ENCODE data around the gene NMNAT3. TPM values are rescaled to one million over a fixed set of nuclear protein-coding genes. Genes with fewer than 3 reads are reported as not detected.

The NMNAT3 gene
- total RNA-seq, 1 experiment from 2014 or later = 73.6 TPM

- in situ Hi-C loops (cut with HindIII; ENCODE audit: low pct_unique_long_range_greater_than_20kb, low sequenced_read_pairs) = no loop called here
- no peak for DNase-seq (ENCODE audit: low read depth)
Measured at GRCh38 chr3:139679220-139679775, 1.5 kb upstream of the NMNAT3 start.

GRCh38 chr3:139676632-139677387 is 962 bp downstream of the NMNAT3 start:
- DNase-seq (ENCODE audit: low read depth) = no peak
- in situ Hi-C loops (cut with HindIII; ENCODE audit: low pct_unique_long_range_greater_than_20kb, low sequenced_read_pairs) = no loop called here

DNA sequence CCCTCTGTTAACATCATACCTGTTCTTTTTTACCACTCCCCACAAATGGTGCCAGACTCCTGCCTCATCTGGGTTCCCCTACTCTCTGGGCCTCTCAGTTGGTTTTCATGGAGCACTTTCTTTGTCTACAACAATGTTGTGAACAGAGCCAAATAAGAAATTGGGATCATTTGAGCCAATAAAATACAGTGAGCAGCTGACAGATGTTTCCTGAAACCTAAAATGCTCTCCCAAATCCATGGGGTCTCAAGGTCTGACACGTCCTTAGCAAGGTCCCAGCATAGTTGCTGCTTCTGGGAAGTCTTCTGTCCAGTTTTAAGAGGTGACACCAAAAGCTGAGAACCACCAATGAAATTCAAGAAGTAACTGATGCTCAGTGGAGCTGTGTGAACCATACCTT is 1.7 kb downstream of the NMNAT3 start:
- no peak for DNase-seq (ENCODE audit: low read depth)
- in situ Hi-C loops (cut with HindIII; ENCODE audit: low pct_unique_long_range_greater_than_20kb, low sequenced_read_pairs) = no loop called here

- no peak for DNase-seq (ENCODE audit: low read depth)
- in situ Hi-C loops (cut with HindIII; ENCODE audit: low pct_unique_long_range_greater_than_20kb, low sequenced_read_pairs) = no loop called here
Measured at GRCh38 chr3:139675327-139675726, 2.4 kb downstream of the NMNAT3 start.

- in situ Hi-C loops (cut with HindIII; ENCODE audit: low pct_unique_long_range_greater_than_20kb, low sequenced_read_pairs) = no loop called here
- DNase-seq (ENCODE audit: low read depth) = no peak
Measured at GRCh38 chr3:139674571-139675260, 3.1 kb downstream of the NMNAT3 start.

DNA sequence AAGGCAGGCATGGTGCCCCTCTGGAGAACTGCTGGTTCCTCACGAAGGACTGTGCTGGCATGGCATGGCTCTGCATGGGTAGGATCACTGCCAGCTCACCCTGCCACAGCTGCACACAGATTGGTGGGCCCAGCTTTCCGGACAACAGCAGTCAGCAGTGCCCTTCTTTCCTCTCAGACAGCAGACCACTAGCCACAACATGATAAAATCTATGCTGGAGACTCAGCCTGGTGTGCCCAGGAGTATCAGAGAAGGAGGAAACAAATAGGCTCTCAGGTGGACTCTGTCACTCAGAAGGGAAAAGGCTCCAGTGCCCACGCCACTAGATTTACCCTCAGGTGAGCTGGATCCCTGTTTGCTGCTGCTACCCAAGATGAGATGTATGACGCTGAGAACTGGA is 4.9 kb downstream of the NMNAT3 start:
- in situ Hi-C loops (cut with HindIII; ENCODE audit: low pct_unique_long_range_greater_than_20kb, low sequenced_read_pairs) = no loop called here
- no peak for DNase-seq (ENCODE audit: low read depth)

- in situ Hi-C loops (cut with HindIII; ENCODE audit: low pct_unique_long_range_greater_than_20kb, low sequenced_read_pairs) = no loop called here
- no peak for DNase-seq (ENCODE audit: low read depth)
Measured at GRCh38 chr3:139671863-139672646, 5.7 kb downstream of the NMNAT3 start.

DNA sequence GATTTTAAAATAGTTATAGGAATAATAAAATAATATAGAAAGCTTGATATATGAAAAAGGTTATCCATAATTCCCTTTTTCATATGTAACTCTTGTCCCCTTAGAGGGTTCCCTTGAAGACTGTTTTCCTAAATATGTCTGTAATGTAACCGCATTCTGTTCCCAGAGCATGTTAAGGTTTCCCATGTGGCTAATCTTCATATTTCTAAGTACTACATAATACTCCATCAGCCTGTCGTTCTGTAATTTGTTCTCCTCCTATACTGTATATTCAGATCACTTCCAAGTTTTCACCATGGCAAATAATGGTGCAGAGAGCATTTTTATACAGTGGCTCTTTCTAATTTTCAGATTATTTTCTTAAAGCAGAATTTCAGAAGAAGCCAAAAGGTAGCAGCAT is 6.7 kb downstream of the NMNAT3 start:
- in situ Hi-C loops (cut with HindIII; ENCODE audit: low pct_unique_long_range_greater_than_20kb, low sequenced_read_pairs) = no loop called here
- no peak for DNase-seq (ENCODE audit: low read depth)

DNA sequence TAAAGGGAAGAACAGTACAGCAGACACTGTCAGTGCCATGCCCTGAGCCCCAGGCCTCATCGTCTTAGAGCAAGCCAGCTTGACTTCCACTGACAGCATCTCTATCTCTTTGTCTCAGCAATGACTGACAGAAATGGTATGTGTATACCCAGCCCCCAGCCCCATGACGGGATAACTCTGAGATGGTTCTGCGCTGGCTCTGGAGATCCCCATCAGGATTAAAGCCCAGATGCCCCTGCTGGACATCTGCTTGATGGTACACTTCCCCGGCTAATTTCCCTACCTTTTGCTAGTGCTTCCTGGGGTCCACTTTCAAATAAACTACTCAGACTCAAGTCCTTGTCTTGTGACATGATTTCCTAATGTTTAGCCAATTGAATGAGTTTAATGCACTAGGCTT is 7.6 kb downstream of the NMNAT3 start:
- in situ Hi-C loops (cut with HindIII; ENCODE audit: low pct_unique_long_range_greater_than_20kb, low sequenced_read_pairs) = no loop called here
- DNase-seq (ENCODE audit: low read depth) = no peak

GRCh38 chr3:139668332-139668731 is 9.4 kb downstream of the NMNAT3 start:
- in situ Hi-C loops (cut with HindIII; ENCODE audit: low pct_unique_long_range_greater_than_20kb, low sequenced_read_pairs) = no loop called here
- no peak for DNase-seq (ENCODE audit: low read depth)

- in situ Hi-C loops (cut with HindIII; ENCODE audit: low pct_unique_long_range_greater_than_20kb, low sequenced_read_pairs) = no loop called here
Measured at GRCh38 chr3:139664958-139665357, 12.8 kb downstream of the NMNAT3 start.

GRCh38 chr3:139660269-139660668 is 17.5 kb downstream of the NMNAT3 start:
- DNase-seq (ENCODE audit: low read depth) = no peak
- in situ Hi-C loops (cut with HindIII; ENCODE audit: low pct_unique_long_range_greater_than_20kb, low sequenced_read_pairs) = no loop called here

More at GRCh38 chr3:139664958-139665357, 12.8 kb downstream of the NMNAT3 start:
- DNase-seq (ENCODE audit: low read depth) = no peak

DNA sequence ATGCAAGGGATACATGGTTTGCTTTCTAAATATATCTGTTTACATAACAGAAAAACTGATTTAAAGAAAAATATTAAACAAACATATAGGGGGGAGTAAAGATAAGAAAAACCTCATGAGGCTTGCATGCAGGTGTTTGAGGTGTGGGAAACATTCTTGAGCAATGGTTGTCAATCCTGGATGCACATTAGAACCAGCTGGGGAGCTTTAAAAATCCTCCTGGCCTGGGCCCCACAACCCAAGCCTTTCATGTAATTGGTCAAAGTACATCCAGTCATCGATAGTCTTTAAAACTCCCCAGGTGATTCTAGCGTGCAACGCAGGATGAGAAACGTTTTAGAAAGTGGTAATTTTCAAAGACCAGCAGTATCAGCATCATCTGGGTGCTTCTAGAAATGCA is 18.3 kb downstream of the NMNAT3 start:
- DNase-seq (ENCODE audit: low read depth) = no peak
- in situ Hi-C loops (cut with HindIII; ENCODE audit: low pct_unique_long_range_greater_than_20kb, low sequenced_read_pairs) = no loop called here

DNA sequence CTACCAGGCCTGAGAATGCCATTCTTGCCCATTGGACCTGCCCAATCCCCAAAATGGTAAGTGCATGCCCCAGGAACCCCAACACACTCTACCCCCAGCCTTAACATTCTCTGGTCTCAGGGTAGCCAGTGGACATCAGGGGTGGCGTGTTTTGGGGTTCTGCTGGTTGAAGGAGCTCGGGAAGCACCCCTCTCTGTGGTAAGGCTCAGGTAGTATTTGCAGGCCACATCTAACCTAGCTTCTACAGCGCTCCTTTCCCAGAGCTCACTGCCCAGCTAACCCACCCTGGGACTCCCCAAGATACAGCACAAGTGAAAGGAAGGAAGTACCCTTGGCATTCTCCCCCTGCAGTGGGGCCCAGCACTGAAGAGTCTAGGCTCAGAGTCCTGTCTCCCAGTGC is 19.8 kb downstream of the NMNAT3 start:
- no peak for DNase-seq (ENCODE audit: low read depth)
- in situ Hi-C loops (cut with HindIII; ENCODE audit: low pct_unique_long_range_greater_than_20kb, low sequenced_read_pairs) = no loop called here

GRCh38 chr3:139657434-139657833 is 20.3 kb downstream of the NMNAT3 start:
- in situ Hi-C loops (cut with HindIII; ENCODE audit: low pct_unique_long_range_greater_than_20kb, low sequenced_read_pairs) = no loop called here
- no peak for DNase-seq (ENCODE audit: low read depth)

DNA sequence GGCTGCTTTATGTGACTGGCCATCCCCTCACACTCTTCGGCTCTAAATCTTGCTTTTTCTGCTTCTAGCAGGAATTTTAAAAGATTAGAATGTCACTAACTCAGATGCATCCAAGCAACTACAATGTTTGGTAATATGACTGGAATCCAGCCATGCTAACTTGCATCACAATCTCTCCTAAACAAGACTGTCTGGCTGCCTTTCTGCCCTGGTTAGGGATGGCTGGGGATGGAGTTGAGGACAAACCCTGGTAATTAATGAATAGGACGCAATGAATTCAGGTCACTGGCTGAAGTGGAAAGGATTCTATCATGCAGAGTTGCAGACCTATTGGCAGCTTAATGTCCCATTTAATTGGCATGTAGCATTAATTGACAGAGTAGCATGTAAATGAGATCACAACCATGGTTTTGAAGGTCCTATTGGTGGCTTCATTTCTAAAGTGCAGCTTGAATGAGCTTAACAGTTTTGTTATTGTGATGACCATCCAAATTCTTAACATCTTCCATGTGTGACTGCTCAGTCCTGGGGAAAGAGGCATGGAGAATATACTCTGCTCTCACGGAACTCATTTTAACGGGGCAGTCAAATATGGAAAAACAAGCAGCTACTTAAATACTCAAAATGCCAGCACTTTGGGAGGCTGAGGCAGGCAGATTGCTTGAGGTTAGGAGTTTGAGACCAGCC is 21.7 kb downstream of the NMNAT3 start:
- DNase-seq (ENCODE audit: low read depth) = no peak
- in situ Hi-C loops (cut with HindIII; ENCODE audit: low pct_unique_long_range_greater_than_20kb, low sequenced_read_pairs) = no loop called here

DNA sequence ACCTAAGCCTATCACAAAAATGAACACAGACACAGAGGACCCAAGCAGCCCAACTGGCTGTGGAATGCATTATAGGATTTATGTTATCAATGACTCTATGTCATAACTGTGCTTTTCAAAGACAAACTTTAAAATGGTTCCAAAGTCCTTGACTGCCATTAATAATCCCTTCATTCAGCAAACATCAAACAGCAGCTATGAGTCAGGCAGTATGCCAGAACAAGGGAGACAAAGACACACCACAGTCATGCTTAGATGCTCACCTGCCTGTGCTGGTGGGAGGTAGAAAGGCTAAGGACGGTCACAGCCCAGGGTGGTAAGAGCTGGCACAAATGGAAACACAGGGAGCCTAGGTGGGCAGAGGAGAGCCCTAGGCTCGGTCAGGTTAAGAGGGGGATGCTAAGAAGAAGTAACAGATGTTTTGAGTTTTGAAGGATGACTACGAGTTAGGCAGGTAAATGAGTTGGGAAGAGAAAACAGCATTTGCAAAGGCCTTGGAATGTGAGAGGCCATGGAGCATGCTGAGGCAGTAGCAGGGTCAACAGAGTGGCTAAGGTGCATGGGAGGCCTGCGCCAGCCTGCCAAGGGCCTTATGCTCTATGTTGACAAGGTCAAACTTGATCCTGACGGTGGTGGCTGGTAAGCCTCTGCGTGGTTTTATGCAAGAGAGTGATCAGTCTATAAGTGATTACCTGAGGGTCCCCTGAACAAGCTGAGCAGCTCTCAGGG is 23.0 kb downstream of the NMNAT3 start:
- in situ Hi-C loops (cut with HindIII; ENCODE audit: low pct_unique_long_range_greater_than_20kb, low sequenced_read_pairs) = no loop called here
- DNase-seq (ENCODE audit: low read depth) = peak; percentile 41

GRCh38 chr3:139653582-139653981 is 24.2 kb downstream of the NMNAT3 start:
- in situ Hi-C loops (cut with HindIII; ENCODE audit: low pct_unique_long_range_greater_than_20kb, low sequenced_read_pairs) = no loop called here
- DNase-seq (ENCODE audit: low read depth) = no peak

All from Caki2 (cell line).